ENCODE measurements around the gene PSAP. TPM values are rescaled to one million over a fixed set of nuclear protein-coding genes. Genes with fewer than 3 reads are reported as not detected.

The PSAP gene
- total RNA-seq, 1 donor from 2014 or later = 358 TPM

DNA sequence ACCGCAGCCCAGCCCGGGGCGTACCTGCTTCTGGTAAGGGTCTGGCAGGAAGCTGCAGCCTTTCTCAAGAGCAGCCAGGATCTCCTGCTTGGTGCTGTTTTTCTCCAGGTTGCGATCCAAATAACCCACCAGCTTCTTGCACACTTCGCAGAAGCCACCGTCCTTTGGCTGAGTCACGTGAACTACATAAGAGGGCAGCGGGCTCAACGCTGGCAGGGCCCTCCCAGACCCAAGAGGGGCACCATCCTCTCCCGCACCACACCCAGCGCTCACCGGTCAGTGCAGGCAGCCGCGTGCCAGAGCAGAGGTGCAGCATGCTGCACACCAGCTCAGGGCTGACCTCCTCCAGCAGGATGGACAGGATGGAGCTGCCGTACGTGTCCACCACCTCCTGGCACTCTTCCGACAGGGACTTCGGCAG lies 31.6 kb downstream of the PSAP start:
- Histone ChIP-seq H3K27me3 (no peaks in the 10 kb centered on the region), H4K20me1 (ENCODE audit: low read depth) (peaks cover 10% of the 10 kb centered on the region), H3K4me2 (no peak overlapping the region), H3K4me1 (no peaks in the 10 kb centered on the region), H3F3A (ENCODE audit: low read depth) (no peaks in the 10 kb centered on the region), H2AFZ (replicated peaks) (no peak overlapping the region), H3K9me3 (ENCODE audit: low read depth) (no peaks in the 10 kb centered on the region), H3K4me3 (no peak overlapping the region), H3K36me3 (no peaks in the 10 kb centered on the region), H3K9ac (no peak overlapping the region), H3K79me2 (ENCODE audit: low read depth) (no peaks in the 10 kb centered on the region), H3K27ac (no peak overlapping the region)
- DNase-seq (ENCODE audit: low spot score) = no peak
- H3K27me3 Mint-ChIP-seq (ENCODE audit: insufficient read depth, low read depth) = peaks cover 4% of the 10 kb centered on the region
- H3K4me3 Mint-ChIP-seq = no peak overlapping the region
- TF ChIP-seq, protein P1, sequence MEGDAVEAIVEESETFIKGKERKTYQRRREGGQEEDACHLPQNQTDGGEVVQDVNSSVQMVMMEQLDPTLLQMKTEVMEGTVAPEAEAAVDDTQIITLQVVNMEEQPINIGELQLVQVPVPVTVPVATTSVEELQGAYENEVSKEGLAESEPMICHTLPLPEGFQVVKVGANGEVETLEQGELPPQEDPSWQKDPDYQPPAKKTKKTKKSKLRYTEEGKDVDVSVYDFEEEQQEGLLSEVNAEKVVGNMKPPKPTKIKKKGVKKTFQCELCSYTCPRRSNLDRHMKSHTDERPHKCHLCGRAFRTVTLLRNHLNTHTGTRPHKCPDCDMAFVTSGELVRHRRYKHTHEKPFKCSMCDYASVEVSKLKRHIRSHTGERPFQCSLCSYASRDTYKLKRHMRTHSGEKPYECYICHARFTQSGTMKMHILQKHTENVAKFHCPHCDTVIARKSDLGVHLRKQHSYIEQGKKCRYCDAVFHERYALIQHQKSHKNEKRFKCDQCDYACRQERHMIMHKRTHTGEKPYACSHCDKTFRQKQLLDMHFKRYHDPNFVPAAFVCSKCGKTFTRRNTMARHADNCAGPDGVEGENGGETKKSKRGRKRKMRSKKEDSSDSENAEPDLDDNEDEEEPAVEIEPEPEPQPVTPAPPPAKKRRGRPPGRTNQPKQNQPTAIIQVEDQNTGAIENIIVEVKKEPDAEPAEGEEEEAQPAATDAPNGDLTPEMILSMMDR (IDR thresholded peaks at IDR 0.05) = no peak
- H3K27ac Mint-ChIP-seq = no peak overlapping the region
- H3K36me3 Mint-ChIP-seq = peaks cover 48% of the 10 kb centered on the region
- no peaks in the 10 kb centered on the region for H3K9me3 Mint-ChIP-seq
- no peaks in the 10 kb centered on the region for H3K4me1 Mint-ChIP-seq

DNA sequence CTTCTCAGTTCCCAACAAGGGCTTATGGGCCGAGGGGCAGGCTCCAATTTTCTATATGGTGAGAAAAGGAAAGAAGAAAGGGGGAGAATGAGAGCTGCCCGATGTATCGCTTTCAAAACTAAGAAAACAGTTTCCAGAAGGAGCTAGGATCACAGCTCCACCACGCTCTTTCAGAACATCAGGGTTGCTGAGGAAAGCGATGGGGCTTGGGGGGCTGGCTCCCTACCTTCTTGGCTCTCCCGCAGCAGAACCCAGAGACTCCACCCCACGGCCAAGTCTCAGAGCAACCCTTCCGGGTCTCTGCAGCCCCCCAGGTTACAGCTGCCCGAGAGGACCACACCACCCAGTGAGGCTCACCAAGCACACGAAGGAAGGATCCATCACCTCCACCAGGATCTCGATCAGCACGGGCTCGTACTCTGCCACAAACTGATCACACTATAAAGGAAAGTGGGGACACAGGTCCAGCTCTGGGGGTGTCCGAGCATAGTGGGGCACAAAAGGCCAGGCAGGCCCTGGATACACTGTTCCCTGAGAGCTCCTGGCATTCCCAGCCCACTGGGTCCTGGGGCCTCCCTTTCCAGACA lies 32.3 kb downstream of the PSAP start:
- no peaks in the 10 kb centered on the region for H3K9me3 ChIP-seq (ENCODE audit: low read depth)
- no peaks in the 10 kb centered on the region for H3K36me3 ChIP-seq
- H3K4me3 Mint-ChIP-seq = no peak overlapping the region
- no peak for TF ChIP-seq EZH2phosphoT487 (IDR thresholded peaks at IDR 0.05)
- peaks cover 4% of the 10 kb centered on the region for H3K27me3 Mint-ChIP-seq (ENCODE audit: insufficient read depth, low read depth)
- no peak overlapping the region for H3K27ac Mint-ChIP-seq
- H4K20me1 ChIP-seq (ENCODE audit: low read depth) = peaks cover 11% of the 10 kb centered on the region
- no peaks in the 10 kb centered on the region for H3K27me3 ChIP-seq
- H3K9ac ChIP-seq = no peak overlapping the region
- H3F3A ChIP-seq (ENCODE audit: low read depth) = no peaks in the 10 kb centered on the region
- H3K79me2 ChIP-seq (ENCODE audit: low read depth) = no peaks in the 10 kb centered on the region
- H3K4me1 Mint-ChIP-seq = no peaks in the 10 kb centered on the region
- H3K4me1 ChIP-seq = no peaks in the 10 kb centered on the region
- no peaks in the 10 kb centered on the region for H3K9me3 Mint-ChIP-seq
- H3K27ac ChIP-seq = no peak overlapping the region
- H2AFZ ChIP-seq (replicated peaks) = no peak overlapping the region
- H3K4me2 ChIP-seq = no peak overlapping the region
- H3K36me3 Mint-ChIP-seq = peaks cover 47% of the 10 kb centered on the region
- no peak overlapping the region for H3K4me3 ChIP-seq
- no peak for DNase-seq (ENCODE audit: low spot score)

- Histone ChIP-seq H2AFZ (replicated peaks) (no peak overlapping the region), H3K4me3 (no peak overlapping the region), H3K27ac (no peak overlapping the region), H3K9me3 (ENCODE audit: low read depth) (no peaks in the 10 kb centered on the region), H3F3A (ENCODE audit: low read depth) (no peaks in the 10 kb centered on the region), H3K79me2 (ENCODE audit: low read depth) (no peaks in the 10 kb centered on the region), H4K20me1 (ENCODE audit: low read depth) (peaks cover 11% of the 10 kb centered on the region), H3K4me1 (no peaks in the 10 kb centered on the region), H3K9ac (no peak overlapping the region), H3K27me3 (no peaks in the 10 kb centered on the region), H3K36me3 (no peaks in the 10 kb centered on the region), H3K4me2 (no peak overlapping the region)
- Mint-ChIP-seq H3K9me3 (no peaks in the 10 kb centered on the region), H3K4me1 (peaks cover 3% of the 10 kb centered on the region), H3K4me3 (no peak overlapping the region), H3K36me3 (peaks cover 43% of the 10 kb centered on the region), H3K27ac (no peak overlapping the region), H3K27me3 (ENCODE audit: insufficient read depth, low read depth) (peaks cover 7% of the 10 kb centered on the region)
- no peak for TF ChIP-seq EZH2phosphoT487 (IDR thresholded peaks at IDR 0.05)
- TF ChIP-seq, protein P1 (IDR thresholded peaks at IDR 0.05) = no peak
- no peak for TF ChIP-seq EZH2 (IDR thresholded peaks at IDR 0.05)
- no peak for DNase-seq (ENCODE audit: low spot score)
These were observed 33.0 kb downstream of the PSAP start for GRCh38 chr10:71817831-71818655.
